ENCODE results near the gene VSTM2B. TPM values are rescaled to one million over a fixed set of nuclear protein-coding genes. Genes with fewer than 3 reads are reported as not detected.

The VSTM2B gene
- total and polyA plus RNA-seq, 7 donors = 0.41 TPM; not detected in 6

GRCh38 chr19:29587518-29587986, 61.8 kb downstream of the VSTM2B start:
- Histone ChIP-seq H3K4me3 (no peak overlapping the region), H3K27me3 (peaks cover 0 to 27% (median 0%) of the 10 kb centered on the region in 3 donors), H3K4me1 (no peaks in the 10 kb centered on the region), H3K36me3 (no peaks in the 10 kb centered on the region), H3K27ac (no peak overlapping the region), H3K9me3 (no peaks in the 10 kb centered on the region)
- intact Hi-C loops (cut with DNase I) = no loop called here
- 43 to 55% methylated on average over 2 of the region's 2 CpGs for WGBS, 2 donors
- TF ChIP-seq POLR2A (IDR thresholded peaks at IDR 0.05) = no peak
- no peak for TF ChIP-seq POLR2AphosphoS5 (IDR thresholded peaks at IDR 0.05)
- no peak for DNase-seq

GRCh38 chr19:29588095-29588494, 62.3 kb downstream of the VSTM2B start:
- intact Hi-C loops (cut with DNase I) = no loop called here

GRCh38 chr19:29590278-29590677, 64.5 kb downstream of the VSTM2B start:
- DNase-seq = no peak
- intact Hi-C loops (cut with DNase I) = no loop called here
- H3K36me3 ChIP-seq = no peaks in the 10 kb centered on the region
- H3K4me1 ChIP-seq = no peaks in the 10 kb centered on the region
- no peak overlapping the region for H3K27ac ChIP-seq
- 45 to 48% methylated on average over 5 of the region's 5 CpGs for WGBS, 2 donors
- no peak overlapping the region for H3K4me3 ChIP-seq
- H3K27me3 ChIP-seq = peaks cover 0 to 43% (median 0%) of the 10 kb centered on the region in 3 donors
- no peaks in the 10 kb centered on the region for H3K9me3 ChIP-seq
- TF ChIP-seq CTCF (IDR thresholded peaks at IDR 0.05) (no peak), EP300 (IDR thresholded peaks at IDR 0.05) (no peak), POLR2AphosphoS5 (IDR thresholded peaks at IDR 0.05) (no peak), POLR2A (IDR thresholded peaks at IDR 0.05) (no peak)

More at GRCh38 chr19:29588095-29588494, 62.3 kb downstream of the VSTM2B start:
- TF ChIP-seq POLR2A (IDR thresholded peaks at IDR 0.05) (no peak), EP300 (IDR thresholded peaks at IDR 0.05) (no peak), POLR2AphosphoS5 (IDR thresholded peaks at IDR 0.05) (no peak), CTCF (IDR thresholded peaks at IDR 0.05) (no peak)
- DNase-seq = no peak
- Histone ChIP-seq H3K27me3 (peaks cover 0 to 27% (median 0%) of the 10 kb centered on the region in 3 donors), H3K9me3 (no peaks in the 10 kb centered on the region), H3K27ac (no peak overlapping the region), H3K36me3 (no peaks in the 10 kb centered on the region), H3K4me3 (no peak overlapping the region), H3K4me1 (no peaks in the 10 kb centered on the region)
- 86 to 89% methylated on average over 2 of the region's 2 CpGs for WGBS, 2 donors

GRCh38 chr19:29591670-29592069, 65.9 kb downstream of the VSTM2B start:
- DNase-seq = no peak
- TF ChIP-seq POLR2A (IDR thresholded peaks at IDR 0.05) = no peak
- TF ChIP-seq CTCF (IDR thresholded peaks at IDR 0.05) = no peak
- TF ChIP-seq EP300 (IDR thresholded peaks at IDR 0.05) = no peak
- TF ChIP-seq POLR2AphosphoS5 (IDR thresholded peaks at IDR 0.05) = no peak
- WGBS, 2 donors = 86 to 90% methylated on average over 3 of the region's 3 CpGs
- no peak overlapping the region for H3K4me3 ChIP-seq
- no peaks in the 10 kb centered on the region for H3K9me3 ChIP-seq
- intact Hi-C loops (cut with DNase I) = no loop called here
- H3K4me1 ChIP-seq = no peaks in the 10 kb centered on the region
- H3K27me3 ChIP-seq = peaks cover 0 to 56% (median 8%) of the 10 kb centered on the region in 3 donors
- H3K27ac ChIP-seq = no peak overlapping the region
- H3K36me3 ChIP-seq = no peaks in the 10 kb centered on the region

GRCh38 chr19:29593869-29594268, 68.1 kb downstream of the VSTM2B start:
- DNase-seq = no peak
- H3K4me3 ChIP-seq = no peak overlapping the region
- intact Hi-C loops (cut with DNase I) = no loop called here
- WGBS, 2 donors = 65 to 80% methylated on average over 6 of the region's 6 CpGs
- H3K36me3 ChIP-seq = no peaks in the 10 kb centered on the region
- peaks cover 3 to 53% (median 8%) of the 10 kb centered on the region in 3 donors for H3K27me3 ChIP-seq
- no peaks in the 10 kb centered on the region for H3K9me3 ChIP-seq
- no peak overlapping the region for H3K27ac ChIP-seq
- TF ChIP-seq EP300 (IDR thresholded peaks at IDR 0.05) (no peak), POLR2AphosphoS5 (IDR thresholded peaks at IDR 0.05) (no peak), CTCF (IDR thresholded peaks at IDR 0.05) (no peak), POLR2A (IDR thresholded peaks at IDR 0.05) (no peak)
- no peaks in the 10 kb centered on the region for H3K4me1 ChIP-seq
